NCI-H2107 treated with DMSO at 0.1 percent for 48 hours (cell line): ENCODE results near the gene MAN1A2.
A peak's percentile ranks its signal among the peaks of the same experiment; 100 is the strongest.

ENCODE experiments used
- DNase-seq: peaks from one replicate; lab custom pipeline; 2025; ENCODE audit not compliant: unreplicated experiment; lab: John Stamatoyannopoulos, UW

The MAN1A2 gene

DNA sequence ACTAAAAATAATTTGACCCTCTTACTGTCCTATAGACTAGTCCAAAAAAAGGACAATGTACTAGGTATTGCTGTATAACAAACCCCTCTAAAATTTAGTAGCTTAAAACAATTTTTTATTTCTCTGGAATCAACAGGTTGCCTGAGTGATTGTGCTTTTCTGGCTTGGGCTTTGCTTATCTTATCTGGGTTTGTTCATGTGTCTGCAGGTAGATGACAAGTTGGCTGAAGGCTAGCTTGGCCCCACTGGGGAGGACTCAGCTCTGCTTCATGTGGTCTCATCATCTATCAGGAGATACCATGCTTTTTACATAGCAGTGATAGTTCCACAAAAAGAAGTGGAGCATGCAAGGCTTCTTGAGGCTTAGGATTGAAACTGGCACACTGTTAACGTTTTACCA lies 114.2 kb downstream of the MAN1A2 start:
- DNase-seq: no peak

DNA sequence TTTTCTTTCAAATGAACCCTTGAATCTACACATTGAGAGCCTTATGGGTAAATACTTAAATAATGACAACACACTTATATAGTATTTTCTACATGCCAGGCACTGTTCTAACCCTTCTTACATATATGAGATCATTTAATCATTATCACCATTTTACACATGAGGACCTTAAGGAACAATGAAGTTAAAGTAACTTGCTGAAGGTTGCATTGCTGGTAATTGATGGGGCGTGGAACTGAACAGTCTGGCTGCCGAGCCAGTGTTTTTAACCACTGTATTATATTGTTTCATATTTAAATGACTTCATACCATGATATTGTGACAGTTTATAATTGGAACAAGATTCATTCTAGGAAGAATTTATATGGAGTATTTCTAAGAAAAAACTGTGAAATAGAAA lies 126.7 kb downstream of the MAN1A2 start:
- no peak for DNase-seq

DNA sequence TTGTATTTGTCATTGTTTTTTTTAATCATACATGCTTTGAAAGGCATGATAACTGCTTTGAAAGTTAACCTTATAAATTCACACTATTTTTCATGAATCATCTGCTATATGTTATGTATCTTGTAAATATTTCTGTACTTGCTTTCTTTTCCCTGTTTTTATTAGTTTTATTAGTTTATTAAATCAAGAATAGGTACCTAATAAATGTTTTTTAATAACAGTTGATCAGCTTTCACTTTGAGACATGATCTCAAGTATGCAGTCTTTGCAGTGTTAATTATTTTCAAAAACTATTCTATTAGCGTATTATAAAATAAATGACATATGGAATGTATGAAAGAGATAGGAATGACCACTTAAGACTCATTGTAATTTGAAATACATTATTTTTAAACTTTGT lies 127.8 kb downstream of the MAN1A2 start:
- no peak for DNase-seq

DNA sequence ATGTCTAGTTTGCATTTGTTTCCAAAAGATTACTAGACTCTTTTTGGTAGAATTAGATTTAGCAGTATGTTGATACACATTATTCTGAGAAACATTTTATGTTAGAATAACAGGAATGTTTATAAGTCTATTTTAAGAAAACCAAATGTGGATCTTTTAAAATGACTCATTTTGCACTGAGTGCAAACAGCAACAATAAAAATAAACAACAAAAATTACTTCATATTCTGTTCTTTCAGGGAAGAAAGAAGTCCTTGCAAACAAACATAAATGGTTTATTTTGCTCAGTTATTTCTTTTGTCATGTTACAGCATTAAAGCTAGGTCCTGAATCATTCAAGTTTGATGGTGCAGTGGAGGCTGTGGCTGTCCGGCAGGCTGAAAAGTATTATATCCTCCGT lies 131.8 kb downstream of the MAN1A2 start:
- DNase-seq: no peak

DNA sequence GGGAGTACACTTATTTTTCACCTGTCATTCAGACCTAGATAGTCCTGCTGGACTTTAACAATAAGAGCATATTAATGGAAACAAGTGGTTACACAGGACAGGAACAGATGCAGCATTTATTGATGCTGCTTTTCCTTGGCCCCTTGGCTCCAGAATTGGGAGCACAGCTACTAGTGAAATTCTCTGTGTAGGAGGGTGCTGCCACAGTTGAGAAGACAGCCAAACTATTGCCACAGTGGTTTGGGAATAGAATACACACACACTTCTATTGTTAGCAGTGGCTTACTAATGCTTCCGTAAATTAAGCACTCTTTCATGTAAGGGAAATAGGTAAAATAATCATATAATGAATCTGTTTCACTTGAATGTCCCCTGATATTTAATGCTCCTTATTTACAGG lies 133.3 kb downstream of the MAN1A2 start:
- no peak for DNase-seq

DNA sequence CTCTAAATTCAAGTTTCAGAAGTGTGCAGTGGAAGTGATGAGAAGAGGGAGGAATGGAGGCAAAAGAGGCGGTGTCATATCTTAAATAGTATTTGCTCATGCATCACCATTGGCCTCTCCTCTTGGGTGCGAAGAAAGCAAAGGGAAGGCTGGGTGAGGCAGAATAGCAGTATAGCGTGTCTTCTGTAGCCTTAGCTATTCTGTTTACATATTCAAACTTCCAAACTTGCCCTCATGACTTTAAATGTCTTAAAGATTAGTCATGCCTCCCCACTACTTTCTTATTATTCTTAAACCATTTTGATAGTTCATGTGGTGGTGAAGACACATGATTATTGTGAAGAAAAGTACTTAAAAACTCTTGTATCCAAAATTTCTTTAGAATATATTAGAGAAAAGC lies 134.0 kb downstream of the MAN1A2 start:
- no peak for DNase-seq

DNA sequence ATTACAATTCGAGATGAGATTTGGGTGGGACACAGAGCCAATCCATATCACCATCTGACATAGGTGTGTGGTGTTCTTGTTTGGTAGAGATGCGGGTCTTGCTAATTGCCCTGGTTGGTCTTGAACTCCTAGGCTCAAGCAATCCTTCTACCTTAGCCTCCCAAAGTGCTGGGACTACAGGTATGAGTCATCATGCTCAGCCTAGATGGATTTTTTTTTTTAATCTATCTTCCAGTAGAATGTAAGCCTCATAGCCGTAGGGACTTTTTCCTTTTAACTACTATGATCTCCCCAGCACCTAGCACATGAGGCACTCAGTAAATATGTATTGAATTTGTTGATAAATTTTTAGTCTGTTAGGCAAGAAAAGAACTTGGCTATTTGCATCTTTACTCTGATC lies 144.0 kb downstream of the MAN1A2 start:
- no peak for DNase-seq

DNA sequence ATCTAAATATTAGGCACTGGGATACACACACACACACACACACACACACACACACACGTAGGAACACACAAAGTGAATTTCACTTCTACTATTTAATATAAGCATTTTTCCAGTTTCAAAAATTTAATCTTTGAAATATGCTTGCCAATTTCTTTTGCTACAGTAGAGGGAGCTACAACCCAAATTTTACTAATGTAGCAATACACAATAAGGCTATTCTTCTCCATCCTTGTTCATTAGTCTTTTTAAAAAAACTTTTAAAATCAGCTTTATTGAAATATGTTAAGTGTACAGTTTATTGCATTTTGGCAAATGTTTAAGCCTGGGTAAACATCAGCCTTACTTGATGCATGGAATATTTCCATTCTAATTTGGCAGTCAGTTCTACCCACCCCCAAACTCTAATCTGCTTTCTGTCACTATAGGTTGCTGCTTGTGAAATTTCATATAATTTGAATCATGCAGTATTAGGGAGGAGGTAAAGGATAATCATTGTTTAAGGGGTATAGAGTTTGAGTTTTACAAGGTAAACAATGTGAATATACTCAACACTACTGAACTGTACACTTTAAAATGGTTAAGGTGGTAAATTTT lies 145.6 kb downstream of the MAN1A2 start:
- DNase-seq: peak; percentile 8

DNA sequence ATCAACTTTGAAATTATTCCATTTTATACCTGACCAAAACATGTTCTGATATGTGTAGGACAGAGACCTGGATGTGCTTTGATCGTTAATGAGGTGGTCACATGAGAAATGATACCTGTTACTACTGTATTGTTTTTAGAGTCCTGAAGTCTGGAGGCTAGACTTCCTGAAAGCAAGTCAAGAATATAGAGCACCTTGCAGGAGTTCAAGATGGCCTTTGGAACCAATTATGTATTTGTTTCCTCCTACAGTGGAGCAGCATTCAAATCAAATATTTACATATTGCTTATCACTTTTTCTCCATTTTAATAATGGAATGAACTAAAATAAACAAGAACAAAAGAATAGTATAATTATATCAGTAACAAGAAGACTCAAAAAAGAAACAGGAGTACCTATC lies 155.9 kb downstream of the MAN1A2 start:
- no peak for DNase-seq

DNA sequence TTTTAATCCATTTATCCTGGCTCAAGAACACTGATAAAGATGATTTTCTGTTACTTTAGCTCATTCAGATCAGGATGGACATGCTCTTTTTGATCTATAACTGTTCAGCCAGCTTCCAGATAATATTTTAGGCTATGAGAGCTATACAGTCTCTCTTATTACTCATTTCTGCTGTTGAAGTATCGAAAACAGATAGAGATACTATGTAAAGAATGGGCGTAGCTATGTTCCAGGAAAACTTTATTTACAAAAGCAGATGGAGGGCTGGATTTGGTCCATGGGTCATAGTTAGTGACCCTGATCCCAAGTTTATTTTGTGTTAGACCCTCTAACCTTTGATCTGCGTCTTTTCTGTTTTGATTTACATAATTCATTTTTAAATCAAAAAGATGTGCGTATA lies 159.8 kb downstream of the MAN1A2 start:
- no peak for DNase-seq

DNA sequence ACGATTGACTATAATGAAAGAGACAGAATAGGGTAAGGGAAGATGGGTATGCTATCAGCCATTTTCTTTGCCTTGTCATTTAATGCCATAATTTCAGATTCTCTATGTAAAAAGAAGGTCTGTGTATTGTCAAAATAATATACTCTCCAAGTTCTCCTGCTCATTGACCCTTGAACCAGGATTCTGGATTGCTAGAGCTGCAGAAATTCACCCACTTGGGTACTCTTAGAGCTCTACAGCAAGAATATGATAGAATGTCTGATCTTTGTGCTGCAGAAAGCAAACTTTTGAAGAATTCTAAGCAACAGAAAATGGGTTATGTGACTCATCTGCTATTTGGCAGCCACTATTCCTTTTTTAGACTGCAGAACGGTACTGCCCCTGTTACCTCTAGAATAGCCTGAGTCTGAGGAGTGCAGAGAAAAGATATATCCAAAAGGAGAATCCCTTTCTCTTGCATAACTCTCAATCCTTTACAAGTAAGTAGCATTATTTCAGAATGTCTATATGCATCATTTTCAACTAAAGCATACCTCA lies 160.4 kb downstream of the MAN1A2 start:
- DNase-seq: no peak

DNA sequence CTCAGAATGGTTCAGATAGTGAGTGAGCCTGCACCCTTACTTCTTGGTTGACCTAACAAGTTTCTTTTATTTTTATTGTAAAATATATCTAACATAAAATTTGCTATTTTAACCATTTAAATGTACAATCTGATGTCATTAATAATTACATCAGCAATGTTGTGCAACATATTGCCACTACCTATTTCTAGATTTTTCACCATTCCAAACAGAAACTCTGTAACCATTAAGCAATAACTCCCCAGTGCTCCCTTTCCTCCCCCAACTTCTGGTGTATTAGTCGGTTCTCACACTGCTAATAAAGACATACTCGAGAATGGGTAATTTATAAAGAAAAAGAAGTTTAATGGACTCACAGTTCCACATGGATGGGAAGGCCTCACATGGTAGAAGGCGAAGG lies 162.4 kb downstream of the MAN1A2 start:
- no peak for DNase-seq

DNA sequence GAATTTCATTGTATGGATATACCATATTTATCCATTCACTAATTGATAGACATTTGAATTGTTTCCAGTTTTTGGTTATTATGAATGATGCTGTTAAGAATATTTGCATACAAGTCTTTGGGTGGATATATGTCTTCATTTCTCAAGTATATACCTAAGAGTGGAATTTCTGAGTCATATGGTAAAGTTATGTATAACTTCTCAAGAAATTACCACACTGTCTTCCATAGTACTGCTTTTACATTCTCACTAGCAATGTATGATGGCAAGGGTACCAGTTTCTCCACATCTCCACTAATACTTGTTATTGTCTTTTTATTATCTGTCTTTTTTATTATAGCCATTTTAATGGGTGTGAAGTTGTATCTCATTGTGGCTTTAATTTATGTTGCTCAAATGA lies 164.0 kb downstream of the MAN1A2 start:
- no peak for DNase-seq

DNA sequence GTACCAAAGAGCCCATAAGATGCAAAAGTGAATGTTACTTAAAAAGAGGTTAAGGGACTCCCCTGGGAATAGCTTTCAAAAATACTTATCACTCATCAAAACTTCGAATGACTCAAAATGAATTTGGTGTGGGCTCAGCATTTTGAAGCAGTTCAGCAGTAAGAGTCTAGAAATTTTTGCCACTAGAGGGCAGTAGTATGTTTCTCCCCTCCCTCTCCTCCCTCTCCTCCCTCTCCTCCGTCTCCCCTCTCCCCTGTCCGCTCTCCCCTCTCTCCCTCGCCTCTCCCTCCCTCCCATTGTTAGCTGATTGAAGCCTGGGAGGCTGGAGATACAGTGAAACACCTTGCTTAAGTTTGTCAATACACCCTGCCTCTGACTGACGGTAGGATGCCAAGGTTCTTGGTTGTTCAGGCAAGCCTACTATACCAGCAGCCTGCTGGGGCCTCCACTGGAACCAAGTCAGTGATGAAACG lies 167.8 kb downstream of the MAN1A2 start:
- peak; percentile 81 for DNase-seq

DNA sequence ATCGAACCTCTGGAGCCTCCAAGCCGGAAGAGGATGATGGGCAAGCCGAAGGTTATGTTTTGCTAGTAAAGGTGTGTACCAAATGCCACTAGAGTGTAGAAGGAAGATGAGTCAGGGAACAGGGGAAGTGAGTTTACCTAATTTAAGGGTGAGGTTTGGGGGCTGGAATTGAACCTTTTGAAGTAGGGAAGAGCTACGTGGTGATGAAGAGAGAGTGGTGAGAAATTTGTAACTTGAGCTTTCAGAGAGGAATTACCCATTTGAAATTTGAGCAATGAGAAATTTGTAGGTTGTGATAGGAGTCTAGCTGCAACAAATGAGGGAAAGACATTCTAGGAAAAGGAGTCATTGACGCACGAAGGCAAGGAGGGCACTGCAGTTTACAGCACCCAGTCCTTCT lies 168.6 kb downstream of the MAN1A2 start:
- peak; percentile 52 for DNase-seq

DNA sequence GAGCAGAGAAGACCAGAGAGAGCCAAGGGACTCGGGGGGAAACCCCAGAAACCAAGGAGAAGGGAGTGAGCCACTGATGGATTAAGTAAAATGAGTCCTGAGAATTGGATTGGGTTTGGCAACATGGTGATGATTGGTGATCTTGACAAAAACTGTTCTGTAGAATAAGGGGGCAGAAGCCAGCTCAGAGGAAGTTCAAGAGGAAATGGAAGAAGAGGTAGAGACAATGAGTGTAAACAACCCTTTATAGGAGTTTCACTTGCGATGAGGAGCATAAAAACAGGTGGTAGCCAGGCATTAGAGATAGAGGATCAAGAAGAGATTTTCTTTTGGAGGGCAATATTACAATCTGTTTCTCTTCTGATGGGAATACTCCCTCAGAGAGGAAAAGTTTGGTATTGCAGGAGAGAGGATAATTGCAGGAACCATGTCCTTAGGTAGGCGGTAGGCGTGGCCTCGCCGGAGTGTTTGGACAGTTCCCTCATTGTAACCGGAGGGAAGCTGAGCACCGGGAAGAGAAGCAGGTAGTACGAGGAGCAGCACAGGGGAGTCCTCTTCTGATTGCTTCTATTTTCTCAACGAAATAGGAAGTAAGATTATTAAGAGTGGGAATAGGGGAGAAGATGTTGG lies 170.2 kb downstream of the MAN1A2 start:
- DNase-seq: peak; percentile 31

DNA sequence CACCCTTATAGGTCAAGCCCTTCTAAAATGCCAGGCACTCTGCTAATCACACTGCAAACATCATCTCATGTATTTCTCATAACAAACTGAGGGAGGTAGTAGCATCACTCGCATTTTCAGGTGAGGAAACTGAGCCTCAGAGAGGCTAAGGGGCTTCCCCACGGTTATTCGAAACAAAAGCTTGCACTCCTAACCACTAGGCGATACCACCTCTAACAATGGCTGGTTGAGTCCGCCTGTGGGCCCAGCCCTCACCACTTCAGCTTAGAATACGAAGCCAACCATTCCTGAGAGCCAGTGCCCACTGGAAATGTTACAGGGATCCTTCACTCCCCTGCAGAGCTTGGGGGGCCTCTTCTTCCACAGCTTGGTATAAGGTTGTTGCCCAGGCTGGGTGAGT lies 173.3 kb downstream of the MAN1A2 start:
- DNase-seq: no peak

DNA sequence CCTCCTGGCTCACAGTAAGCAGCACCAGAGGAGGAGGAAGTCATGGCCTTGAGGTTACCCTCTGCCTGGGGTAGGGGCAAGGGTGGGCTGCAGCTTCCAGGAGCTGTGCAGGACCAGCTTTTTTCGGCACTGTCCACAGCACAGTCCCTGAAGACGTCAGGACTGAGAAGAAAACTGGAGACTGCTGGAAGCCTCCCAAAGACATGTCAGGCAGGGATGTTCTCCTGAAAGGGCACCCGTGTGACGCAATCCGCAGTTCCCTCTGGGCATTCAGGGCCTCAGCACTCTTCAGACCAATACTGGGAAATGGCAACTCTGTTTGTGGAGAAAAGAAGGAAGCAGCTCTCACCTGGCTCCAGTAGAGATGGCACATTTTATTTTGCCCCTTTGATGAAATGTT lies 173.8 kb downstream of the MAN1A2 start:
- no peak for DNase-seq

DNA sequence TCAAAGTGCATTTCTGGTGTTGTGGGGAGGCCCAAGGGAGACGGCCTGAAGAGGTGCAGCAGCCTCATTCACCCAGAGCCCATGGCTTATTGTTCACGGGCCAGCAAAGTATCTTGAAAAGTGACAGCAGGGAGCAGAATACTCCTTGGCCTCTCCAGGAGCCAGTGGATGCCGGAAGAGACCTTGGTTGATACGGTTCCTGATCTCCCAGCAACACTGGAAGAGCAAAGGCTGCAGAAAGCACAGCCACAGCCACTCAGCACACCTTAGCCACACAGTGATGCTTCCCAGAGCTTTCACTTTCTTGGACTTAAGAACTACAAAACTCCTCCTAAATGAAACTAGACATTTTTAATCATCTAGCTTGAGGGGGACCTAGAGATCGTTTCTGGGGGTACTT lies 174.3 kb downstream of the MAN1A2 start:
- no peak for DNase-seq

DNA sequence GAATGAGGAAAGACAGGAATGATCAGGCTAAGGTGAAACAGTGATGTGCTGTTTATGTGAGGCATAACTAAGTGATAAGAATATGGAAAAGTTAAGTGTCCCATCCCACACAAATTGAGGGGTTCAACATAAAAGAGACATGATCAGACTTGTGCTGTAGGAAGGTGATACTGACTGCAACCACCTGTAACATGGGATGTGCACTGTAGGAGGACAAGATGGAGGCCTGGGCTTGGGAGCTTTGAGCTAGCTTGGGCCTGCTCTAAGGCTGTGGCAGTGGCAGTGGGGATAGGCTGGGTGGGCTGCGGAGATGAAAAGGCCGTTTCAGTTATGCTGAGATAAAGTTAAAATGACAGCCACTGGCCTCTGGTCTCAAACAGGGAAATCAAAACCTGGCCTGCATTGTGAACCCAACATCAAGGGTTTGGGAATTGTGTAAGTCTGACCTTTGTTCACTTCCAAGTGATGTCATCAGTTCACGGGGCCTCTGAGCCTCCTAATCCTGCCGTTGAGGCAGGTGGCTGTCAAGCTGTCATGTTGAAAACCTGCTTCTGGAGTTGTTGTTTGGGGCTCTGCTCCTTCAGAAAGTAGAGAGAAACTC lies 177.4 kb downstream of the MAN1A2 start:
- DNase-seq: no peak

DNA sequence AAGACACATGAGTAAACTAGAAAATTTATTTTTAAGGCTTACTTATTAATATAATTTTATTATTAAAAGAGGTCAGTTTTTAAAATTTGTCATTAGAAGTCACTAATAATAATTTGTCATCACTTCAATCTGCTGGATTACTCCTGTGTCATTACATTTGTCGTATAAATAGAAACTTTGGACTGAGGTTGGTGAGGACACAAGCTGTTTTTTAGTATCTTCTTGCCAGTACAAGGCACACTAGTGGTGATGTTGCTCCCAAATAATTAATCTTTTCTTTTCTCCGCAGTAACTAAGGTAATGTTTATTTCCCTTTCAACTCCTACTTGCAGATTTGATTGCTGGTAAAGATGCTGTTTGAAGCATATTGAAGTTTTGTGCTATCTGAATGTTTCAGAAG lies 179.2 kb downstream of the MAN1A2 start:
- DNase-seq: no peak

DNA sequence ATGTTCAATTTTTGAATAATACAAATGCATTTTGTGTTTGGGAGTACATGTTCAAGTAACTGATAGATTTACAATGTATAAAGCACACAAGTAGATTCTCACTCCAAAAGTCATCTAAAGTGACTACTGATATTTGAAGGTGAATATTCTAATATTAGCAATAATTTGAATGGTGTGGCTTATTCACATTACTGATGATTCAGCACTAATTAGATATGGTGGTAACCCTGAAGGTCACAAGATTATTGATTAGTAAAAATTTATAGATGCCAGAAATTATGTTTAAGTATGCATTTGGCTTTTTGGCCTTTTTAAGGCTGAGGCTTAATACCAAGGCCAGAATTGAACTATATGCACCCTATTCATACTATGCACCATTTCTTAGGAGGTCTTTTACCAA lies 186.2 kb downstream of the MAN1A2 start:
- DNase-seq: no peak

DNA sequence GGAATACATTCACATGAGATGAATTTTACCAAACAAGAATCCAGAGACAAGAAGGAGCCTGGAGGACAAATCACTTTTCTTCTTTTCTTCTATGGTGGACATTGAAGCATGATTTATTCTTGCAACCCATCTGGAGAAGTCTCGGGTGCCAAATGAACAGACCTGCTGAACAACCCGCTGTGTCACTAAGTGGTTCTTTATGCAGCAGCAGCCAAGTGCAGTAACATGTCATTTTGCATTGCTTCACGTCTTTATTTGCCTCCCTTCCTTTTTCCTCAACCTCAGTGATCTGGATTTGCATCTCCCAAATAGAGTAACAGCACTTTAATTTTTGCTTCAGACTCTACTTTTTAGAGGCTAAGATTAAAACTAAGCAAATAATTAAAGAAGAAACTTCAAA lies 188.6 kb downstream of the MAN1A2 start:
- no peak for DNase-seq
